ENCODE data around the gene RORB. TPM values are rescaled to one million over a fixed set of nuclear protein-coding genes. Genes with fewer than 3 reads are reported as not detected.

Gene RORB
- total and polyA plus RNA-seq, 4 donors, result 0.01 to 0.05 TPM; not detected in 2

GRCh38 chr9:74672237-74672636 is 175.1 kb downstream of the RORB start:
- H3K36me3 ChIP-seq (ENCODE audit: control insufficient read depth in 4 of 4, insufficient read depth in 3 of 4, low read depth in 1 of 4, low read length in 3 of 4), result no peaks in the 10 kb centered on the region
- no peak overlapping the region for H3K27ac ChIP-seq (ENCODE audit: low read depth in 1 of 2, low read length in 2 of 2)
- no peaks in the 10 kb centered on the region for H3K27me3 ChIP-seq (ENCODE audit: control insufficient read depth in 4 of 4, insufficient read depth in 4 of 4, low read length in 3 of 4)
- H3K4me1 ChIP-seq (ENCODE audit: control insufficient read depth in 4 of 4, insufficient read depth in 4 of 4, low read length in 3 of 4), result no peaks in the 10 kb centered on the region
- no peak for DNase-seq (ENCODE audit: low spot score)
- TF ChIP-seq MAX (IDR thresholded peaks at IDR 0.05) (no peak), ZBTB33 (IDR thresholded peaks at IDR 0.05) (no peak), YY1 (IDR thresholded peaks at IDR 0.05) (no peak), FOXA2 (IDR thresholded peaks at IDR 0.05) (no peak), RAD21 (IDR thresholded peaks at IDR 0.05) (no peak), EGR1 (IDR thresholded peaks at IDR 0.05; ENCODE audit: low read depth in 2 of 2) (no peak), GABPA (IDR thresholded peaks at IDR 0.05 in 1 of 2, conservative IDR thresholded peaks at IDR 0.05 in 1 of 2) (no peak), RXRA (IDR thresholded peaks at IDR 0.05) (no peak), REST (IDR thresholded peaks at IDR 0.05) (no peak), ATF3 (IDR thresholded peaks at IDR 0.05) (no peak), HNF4A (conservative IDR thresholded peaks at IDR 0.05) (no peak), JUND (IDR thresholded peaks at IDR 0.05) (no peak), HNF4G (IDR thresholded peaks at IDR 0.05) (no peak), FOXA1 (IDR thresholded peaks at IDR 0.05) (no peak), SP1 (IDR thresholded peaks at IDR 0.05) (no peak), NR2F2 (IDR thresholded peaks at IDR 0.05) (no peak), TAF1 (conservative IDR thresholded peaks at IDR 0.05) (no peak)
- TF ChIP-seq, protein P1, sequence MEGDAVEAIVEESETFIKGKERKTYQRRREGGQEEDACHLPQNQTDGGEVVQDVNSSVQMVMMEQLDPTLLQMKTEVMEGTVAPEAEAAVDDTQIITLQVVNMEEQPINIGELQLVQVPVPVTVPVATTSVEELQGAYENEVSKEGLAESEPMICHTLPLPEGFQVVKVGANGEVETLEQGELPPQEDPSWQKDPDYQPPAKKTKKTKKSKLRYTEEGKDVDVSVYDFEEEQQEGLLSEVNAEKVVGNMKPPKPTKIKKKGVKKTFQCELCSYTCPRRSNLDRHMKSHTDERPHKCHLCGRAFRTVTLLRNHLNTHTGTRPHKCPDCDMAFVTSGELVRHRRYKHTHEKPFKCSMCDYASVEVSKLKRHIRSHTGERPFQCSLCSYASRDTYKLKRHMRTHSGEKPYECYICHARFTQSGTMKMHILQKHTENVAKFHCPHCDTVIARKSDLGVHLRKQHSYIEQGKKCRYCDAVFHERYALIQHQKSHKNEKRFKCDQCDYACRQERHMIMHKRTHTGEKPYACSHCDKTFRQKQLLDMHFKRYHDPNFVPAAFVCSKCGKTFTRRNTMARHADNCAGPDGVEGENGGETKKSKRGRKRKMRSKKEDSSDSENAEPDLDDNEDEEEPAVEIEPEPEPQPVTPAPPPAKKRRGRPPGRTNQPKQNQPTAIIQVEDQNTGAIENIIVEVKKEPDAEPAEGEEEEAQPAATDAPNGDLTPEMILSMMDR (IDR thresholded peaks at IDR 0.05; ENCODE audit: low read depth, low read length, missing input control), result no peak
- WGBS, result 73% methylated on average over 2 of the region's 2 CpGs
- H3K4me3 ChIP-seq (ENCODE audit: low read depth in 1 of 3, low read length in 3 of 3), result no peak overlapping the region
- H3K9ac ChIP-seq (ENCODE audit: low read depth in 1 of 2, low read length in 2 of 2), result no peak overlapping the region
- H3K9me3 ChIP-seq (ENCODE audit: control insufficient read depth in 4 of 4, low read length in 3 of 4), result no peaks in the 10 kb centered on the region

Data from liver (tissue), 9 donors.